ENCODE measurements around the gene CR1L.
"Not testable (repeated sequence)": the region's sequence is repeated elsewhere in the genome, so short reads cannot be mapped to it uniquely, and the experiment has no call there.

CR1L gene

GRCh38 chr1:207646944-207647579 lies 2.1 kb downstream of the CR1L start:
- no peak for DNase-seq

- no peak for DNase-seq
Measured at GRCh38 chr1:207647671-207648333, 2.9 kb downstream of the CR1L start.

- no peak for DNase-seq
Measured at GRCh38 chr1:207648334-207649209, 3.6 kb downstream of the CR1L start.

- no peak for DNase-seq
Measured at GRCh38 chr1:207649210-207649753, 4.3 kb downstream of the CR1L start.

GRCh38 chr1:207649865-207650580 lies 5.1 kb downstream of the CR1L start:
- DNase-seq = no peak

- no peak for DNase-seq
Measured at GRCh38 chr1:207651583-207651982, 6.7 kb downstream of the CR1L start.

- DNase-seq = no peak
Measured at GRCh38 chr1:207654320-207654719, 9.4 kb downstream of the CR1L start.

GRCh38 chr1:207658408-207658807 lies 13.5 kb downstream of the CR1L start:
- DNase-seq = no peak

- no peak for DNase-seq
Measured at GRCh38 chr1:207658904-207659485, 14.1 kb downstream of the CR1L start.

GRCh38 chr1:207659545-207660153 lies 14.7 kb downstream of the CR1L start:
- DNase-seq = no peak

- DNase-seq = not testable (repeated sequence)
Measured at GRCh38 chr1:207661420-207661819, 16.5 kb downstream of the CR1L start.

GRCh38 chr1:207666342-207666741 lies 21.4 kb downstream of the CR1L start:
- DNase-seq = no peak

GRCh38 chr1:207669528-207670009 lies 24.6 kb downstream of the CR1L start:
- no peak for DNase-seq

GRCh38 chr1:207670192-207670591 lies 25.3 kb downstream of the CR1L start:
- DNase-seq = no peak

- no peak for DNase-seq
Measured at GRCh38 chr1:207670997-207671396, 26.1 kb downstream of the CR1L start.

- DNase-seq = no peak
Measured at GRCh38 chr1:207672522-207673130, 27.7 kb downstream of the CR1L start.

GRCh38 chr1:207673399-207673798 lies 28.5 kb downstream of the CR1L start:
- no peak for DNase-seq

GRCh38 chr1:207676153-207676552 lies 31.2 kb downstream of the CR1L start:
- no peak for DNase-seq

GRCh38 chr1:207680590-207681388 lies 35.9 kb downstream of the CR1L start:
- not testable (repeated sequence) for DNase-seq

- not testable (repeated sequence) for DNase-seq
Measured at GRCh38 chr1:207682872-207683434, 38.0 kb downstream of the CR1L start.

Data from activated CD8-positive, alpha-beta memory T cell treated with anti-CD3 and anti-CD28 coated beads, Interleukin-2, amount 50 U/mL, for 48 hours (primary cell).